GM12878 (cell line): ENCODE measurements around the gene SCLT1.

Experiments
- CTCF ChIP-seq, 3 experiments: IDR thresholded peaks in 2 of 3; conservative IDR thresholded peaks in 1 of 3; 2 replicates each; pipeline ENCODE4 v1.5.1; 2011; ENCODE audit warnings: low read depth in 3 of 3, low read length in 3 of 3, mild to moderate bottlenecking in 3 of 3, control low read depth in 2 of 3, moderate library complexity in 2 of 3, inconsistent platforms in 1 of 3, mixed read lengths in 1 of 3; ENCODE audit not compliant: control insufficient read depth in 2 of 3, insufficient read depth in 1 of 3; ENCODE audit errors: extremely low read depth in 1 of 3
- MYB ChIP-seq: fragments of 150-350 bp; IDR thresholded peaks from 2 replicates; pipeline ENCODE4 v1.6.1; 2014; ENCODE audit warnings: mild to moderate bottlenecking, low read depth, low read length, borderline replicate concordance
- NFXL1 ChIP-seq: fragments of 450-650 bp; IDR thresholded peaks from 2 replicates; pipeline ENCODE4 v1.6.1; 2017; ENCODE audit warnings: antibody characterized with exemption, mild to moderate bottlenecking, borderline replicate concordance
- NR2C2 ChIP-seq: IDR thresholded peaks from 2 replicates; pipeline ENCODE4 v1.6.1; 2011; ENCODE audit warnings: borderline replicate concordance, low read depth; ENCODE audit not compliant: control insufficient read depth, insufficient read length
- POLR2A ChIP-seq: IDR thresholded peaks from 2 replicates; pipeline ENCODE4 v1.6.1; 2011; ENCODE audit warnings: low read depth, mild to moderate bottlenecking, low read length
- REST ChIP-seq: IDR thresholded peaks from 2 replicates; pipeline ENCODE4 v1.6.1; 2012; ENCODE audit warnings: mild to moderate bottlenecking, low read depth, low read length
- TF ChIP-seq, protein P1 (sequence below): IDR thresholded peaks from 2 replicates; pipeline ENCODE4 v1.6.1; 2011; ENCODE audit warnings: low read depth, mild to moderate bottlenecking, low read length, moderate library complexity, borderline replicate concordance; ENCODE audit errors: extremely low read depth

DNA sequence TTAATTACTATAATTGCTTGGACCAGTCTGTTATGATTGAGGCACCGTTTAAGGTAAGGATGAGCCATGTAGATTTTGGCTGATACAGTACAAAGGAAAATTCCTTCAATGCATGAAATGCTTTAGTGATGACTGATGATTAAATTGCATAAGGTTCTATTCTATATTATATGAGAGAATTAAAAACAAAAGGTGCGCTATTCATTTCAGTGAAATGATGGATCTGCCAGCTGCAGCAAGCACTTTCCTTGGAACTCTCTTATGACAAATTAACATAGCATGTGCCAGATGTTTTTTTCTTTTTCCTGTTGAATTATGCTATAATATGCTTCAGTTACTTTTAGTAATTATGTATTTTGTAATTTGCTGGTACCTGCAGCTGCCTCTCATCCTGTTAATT is 185.4 kb downstream of the SCLT1 start:
- TF ChIP-seq POLR2A = no peak
- TF ChIP-seq NR2C2 = no peak
- TF ChIP-seq, protein P1, sequence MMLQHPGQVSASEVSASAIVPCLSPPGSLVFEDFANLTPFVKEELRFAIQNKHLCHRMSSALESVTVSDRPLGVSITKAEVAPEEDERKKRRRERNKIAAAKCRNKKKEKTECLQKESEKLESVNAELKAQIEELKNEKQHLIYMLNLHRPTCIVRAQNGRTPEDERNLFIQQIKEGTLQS = no peak
- TF ChIP-seq NFXL1 = no peak
- no peak for TF ChIP-seq MYB
- no peak for TF ChIP-seq REST
- TF ChIP-seq CTCF (IDR thresholded peaks at IDR 0.05 in 2 of 3, conservative IDR thresholded peaks at IDR 0.05 in 1 of 3; ENCODE audit: control insufficient read depth in 2 of 3, extremely low read depth in 1 of 3, insufficient read depth in 1 of 3, low read depth in 3 of 3, low read length in 3 of 3) = no peak
